MCF 10A (cell line): ENCODE results near the gene CAMSAP1. TPM values are rescaled to one million over a fixed set of nuclear protein-coding genes. Genes with fewer than 3 reads are reported as not detected.

Experiments
- BruUV-seq: library from RNA; stranded (reverse); fragments of 400-500 nt; replicated peaks from 2 replicates; lab custom pipeline; 2021; lab: Mats Ljungman, UMichigan
- CTCF ChIA-PET: fragments of 300-600 bp; sonication (Branson Sonifier 250); formaldehyde crosslinking; extraction: SDS; loops from one replicate; lab custom pipeline; 2021; ENCODE audit warnings: antibody characterized with exemption, inconsistent platforms; lab: Yijun Ruan, JAX
- POLR2A ChIA-PET: fragments of 300-600, 350-650 bp; sonication (Branson Sonifier 250); formaldehyde crosslinking; extraction: SDS; loops from one replicate; lab custom pipeline; 2020; ENCODE audit warnings: antibody characterized with exemption, inconsistent platforms; lab: Yijun Ruan, JAX
- DNase-seq: peaks from one replicate; pipeline ENCODE4 v3.0.0-alpha.2; 2018; ENCODE audit not compliant: unreplicated experiment
- H3K27ac Mint-ChIP-seq: one replicate; pipeline ENCODE4 v1.8.0; 2022; ENCODE audit warnings: mild to moderate bottlenecking, low read depth, mixed read lengths; ENCODE audit not compliant: unreplicated experiment
- H3K27me3 Mint-ChIP-seq: one replicate; pipeline ENCODE4 v1.8.0; 2022; ENCODE audit warnings: mixed read lengths; ENCODE audit not compliant: insufficient read depth, unreplicated experiment
- H3K36me3 Mint-ChIP-seq: one replicate; pipeline ENCODE4 v1.8.0; 2022; ENCODE audit warnings: mild to moderate bottlenecking, moderate library complexity, mixed read lengths; ENCODE audit not compliant: insufficient read depth, unreplicated experiment
- H3K4me1 Mint-ChIP-seq: one replicate; pipeline ENCODE4 v1.8.0; 2022; ENCODE audit warnings: mixed read lengths; ENCODE audit not compliant: insufficient read depth, unreplicated experiment
- H3K4me3 Mint-ChIP-seq: one replicate; pipeline ENCODE4 v1.8.0; 2022; ENCODE audit warnings: mild to moderate bottlenecking, moderate library complexity, mixed read lengths; ENCODE audit not compliant: unreplicated experiment
- H3K9me3 Mint-ChIP-seq: one replicate; pipeline ENCODE4 v1.8.0; 2022; ENCODE audit warnings: mixed read lengths; ENCODE audit not compliant: unreplicated experiment
- intact Hi-C: fragments of 100-400 bp; cut with micrococcal nuclease; formaldehyde crosslinking; loops from 2 replicates; pipeline ENCODE4 v1.14.1; 2022
- total RNA-seq: library from RNA; stranded (reverse); gene quantifications from 2 replicates; pipeline ENCODE4 v1.2.3, GENCODE V29; 2022
- TF ChIP-seq, protein P1 (sequence below): fragments of 200-600 bp; IDR thresholded peaks from one replicate; pipeline ENCODE4 v1.8.0; 2022; ENCODE audit warnings: antibody characterized with exemption, mild to moderate bottlenecking; ENCODE audit not compliant: unreplicated experiment

The CAMSAP1 gene
- total RNA-seq, 1 experiment from 2014 or later: 39.5 TPM

DNA sequence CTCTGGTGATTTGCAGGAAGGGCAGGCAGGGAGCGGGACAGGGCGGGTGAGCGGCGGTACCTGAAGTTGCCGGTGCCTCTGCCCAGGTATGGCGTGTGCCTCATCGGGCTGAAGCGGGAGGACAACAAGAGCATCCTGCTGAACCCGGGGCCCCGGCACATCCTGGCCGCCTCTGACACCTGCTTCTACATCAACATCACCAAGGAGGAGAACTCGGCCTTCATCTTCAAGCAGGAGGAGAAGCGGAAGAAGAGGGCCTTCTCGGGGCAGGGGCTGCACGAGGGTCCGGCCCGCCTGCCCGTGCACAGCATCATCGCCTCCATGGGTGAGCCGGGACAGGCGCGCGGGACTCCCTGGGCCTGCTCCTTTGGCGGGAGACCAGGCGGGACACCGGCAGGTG is 136.6 kb downstream of the CAMSAP1 start:
- no peak for DNase-seq
- H3K9me3 Mint-ChIP-seq: no peaks in the 10 kb centered on the region
- POLR2A ChIA-PET: no interaction called here
- no peaks in the 10 kb centered on the region for H3K36me3 Mint-ChIP-seq
- intact Hi-C loops: no loop called here
- BruUV-seq: no TSS peak
- CTCF ChIA-PET: no interaction called here
- H3K27me3 Mint-ChIP-seq: no peaks in the 10 kb centered on the region
- H3K27ac Mint-ChIP-seq: no peak overlapping the region
- no peak overlapping the region for H3K4me3 Mint-ChIP-seq
- H3K4me1 Mint-ChIP-seq: no peaks in the 10 kb centered on the region
- TF ChIP-seq, protein P1, sequence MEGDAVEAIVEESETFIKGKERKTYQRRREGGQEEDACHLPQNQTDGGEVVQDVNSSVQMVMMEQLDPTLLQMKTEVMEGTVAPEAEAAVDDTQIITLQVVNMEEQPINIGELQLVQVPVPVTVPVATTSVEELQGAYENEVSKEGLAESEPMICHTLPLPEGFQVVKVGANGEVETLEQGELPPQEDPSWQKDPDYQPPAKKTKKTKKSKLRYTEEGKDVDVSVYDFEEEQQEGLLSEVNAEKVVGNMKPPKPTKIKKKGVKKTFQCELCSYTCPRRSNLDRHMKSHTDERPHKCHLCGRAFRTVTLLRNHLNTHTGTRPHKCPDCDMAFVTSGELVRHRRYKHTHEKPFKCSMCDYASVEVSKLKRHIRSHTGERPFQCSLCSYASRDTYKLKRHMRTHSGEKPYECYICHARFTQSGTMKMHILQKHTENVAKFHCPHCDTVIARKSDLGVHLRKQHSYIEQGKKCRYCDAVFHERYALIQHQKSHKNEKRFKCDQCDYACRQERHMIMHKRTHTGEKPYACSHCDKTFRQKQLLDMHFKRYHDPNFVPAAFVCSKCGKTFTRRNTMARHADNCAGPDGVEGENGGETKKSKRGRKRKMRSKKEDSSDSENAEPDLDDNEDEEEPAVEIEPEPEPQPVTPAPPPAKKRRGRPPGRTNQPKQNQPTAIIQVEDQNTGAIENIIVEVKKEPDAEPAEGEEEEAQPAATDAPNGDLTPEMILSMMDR: no peak

DNA sequence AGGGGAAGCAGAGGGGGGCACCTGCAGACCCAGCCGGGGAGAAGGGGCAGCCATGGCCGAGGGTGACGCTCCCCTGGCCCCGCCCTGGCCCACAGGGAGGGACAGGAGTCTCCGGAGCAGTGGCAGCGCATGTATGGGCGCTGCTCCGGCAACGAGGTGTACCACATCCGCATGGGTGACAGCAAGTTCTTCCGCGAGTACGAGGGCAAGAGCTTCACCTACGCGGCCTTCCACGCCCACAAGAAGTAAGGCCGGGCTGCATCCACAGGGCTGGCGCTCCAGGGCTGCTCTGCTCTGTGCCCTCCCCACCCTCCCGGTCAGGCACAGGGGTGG is 137.2 kb downstream of the CAMSAP1 start:
- no TSS peak for BruUV-seq

DNA sequence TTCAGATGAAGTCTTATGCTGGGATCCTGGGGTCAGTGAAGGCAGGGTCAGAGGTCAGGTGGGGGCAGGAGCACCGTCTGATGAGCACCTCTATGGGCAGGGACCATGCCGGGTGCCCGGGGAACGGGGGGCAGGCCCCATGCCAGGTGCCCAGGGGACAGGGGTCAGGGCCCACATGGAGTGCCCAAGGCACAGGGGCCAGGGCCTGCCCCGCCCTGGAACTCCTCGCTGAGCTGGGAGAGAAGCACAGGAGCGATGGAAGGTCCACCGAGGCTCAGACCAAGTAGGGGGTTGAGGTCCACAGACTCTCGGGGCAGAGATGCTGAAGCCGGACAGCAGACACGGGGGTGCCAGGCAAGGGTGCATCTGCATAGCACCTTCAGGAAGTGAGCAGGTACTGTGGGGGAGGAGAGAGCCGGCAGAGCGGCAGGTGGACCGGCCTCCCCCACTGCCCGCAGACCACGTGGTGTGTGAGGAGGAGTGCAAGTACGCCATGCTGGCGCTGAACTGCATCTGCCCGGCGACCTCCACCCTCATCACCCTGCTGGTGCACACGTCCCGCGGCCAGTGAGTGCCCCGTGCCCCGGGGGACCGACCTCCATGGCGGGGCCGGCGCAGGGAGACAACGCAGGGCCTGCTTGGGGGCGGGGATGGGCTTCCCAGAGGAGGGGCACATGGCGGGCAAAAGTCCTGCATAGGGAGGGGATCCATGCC is 137.7 kb downstream of the CAMSAP1 start:
- no TSS peak for BruUV-seq
- DNase-seq: no peak
- Mint-ChIP-seq H3K4me1 (no peaks in the 10 kb centered on the region), H3K4me3 (no peak overlapping the region), H3K27me3 (no peaks in the 10 kb centered on the region), H3K9me3 (no peaks in the 10 kb centered on the region), H3K27ac (no peak overlapping the region), H3K36me3 (no peaks in the 10 kb centered on the region)
- intact Hi-C loops: no loop called here
- CTCF ChIA-PET: no interaction called here
- POLR2A ChIA-PET: no interaction called here
- TF ChIP-seq, protein P1: no peak

More for the DNA sequence above, 137.2 kb downstream of the CAMSAP1 start:
- no peaks in the 10 kb centered on the region for H3K9me3 Mint-ChIP-seq
- H3K4me1 Mint-ChIP-seq: no peaks in the 10 kb centered on the region
- intact Hi-C loops: no loop called here
- H3K36me3 Mint-ChIP-seq: no peaks in the 10 kb centered on the region
- H3K4me3 Mint-ChIP-seq: no peak overlapping the region
- ChIA-PET CTCF (no interaction called here), POLR2A (no interaction called here)
- DNase-seq: no peak
- no peaks in the 10 kb centered on the region for H3K27me3 Mint-ChIP-seq
- H3K27ac Mint-ChIP-seq: no peak overlapping the region
- TF ChIP-seq, protein P1: no peak

DNA sequence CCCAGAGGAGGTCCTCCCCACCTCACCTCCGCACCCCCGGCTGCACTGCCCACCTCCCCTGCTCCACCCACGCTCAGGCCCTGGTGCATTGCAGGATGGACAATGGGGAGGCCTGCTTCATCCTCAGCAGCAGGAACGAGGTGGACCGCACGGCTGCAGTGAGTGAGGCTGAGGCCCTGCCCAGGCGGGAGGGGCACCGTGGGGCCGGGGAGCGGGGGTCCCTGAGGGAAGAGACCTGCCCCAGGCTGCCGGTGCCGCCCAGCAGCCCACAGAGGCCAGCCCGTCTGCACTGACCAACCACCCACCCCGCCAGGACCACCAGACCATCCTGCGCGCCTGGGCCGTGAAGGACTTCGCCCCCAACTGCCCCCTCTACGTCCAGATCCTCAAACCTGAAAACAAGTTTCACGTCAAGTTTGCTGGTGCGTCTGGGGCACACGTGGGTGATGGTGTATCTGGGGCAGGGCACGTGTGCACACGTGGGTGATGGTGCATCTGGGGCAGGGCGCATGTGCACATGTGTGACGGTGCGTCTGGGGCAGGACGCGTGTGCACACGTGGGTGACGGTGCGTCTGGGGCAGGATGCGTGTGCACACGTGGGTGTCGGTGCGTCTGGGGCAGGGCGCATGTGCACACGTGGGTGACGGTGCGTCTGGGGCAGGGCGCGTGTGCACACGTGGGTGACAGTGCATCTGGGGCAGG is 138.7 kb downstream of the CAMSAP1 start:
- no peaks in the 10 kb centered on the region for H3K36me3 Mint-ChIP-seq
- CTCF ChIA-PET: no interaction called here

More for the DNA sequence above, 138.7 kb downstream of the CAMSAP1 start:
- no peaks in the 10 kb centered on the region for H3K27me3 Mint-ChIP-seq
- H3K4me3 Mint-ChIP-seq: no peak overlapping the region
- TF ChIP-seq, protein P1: no peak
- no peaks in the 10 kb centered on the region for H3K9me3 Mint-ChIP-seq
- no peak for DNase-seq
- H3K27ac Mint-ChIP-seq: no peak overlapping the region
- no peaks in the 10 kb centered on the region for H3K4me1 Mint-ChIP-seq
- BruUV-seq: no TSS peak
- intact Hi-C loops: no loop called here
- POLR2A ChIA-PET: no interaction called here
